DOHH2 (cell line): ENCODE data around the gene COLEC11.

Experiments
- H3F3A ChIP-seq: fragments of 200-600 bp; sonication (generic), shearing (Covaris generic); 2 replicates; pipeline ENCODE4 v1.6.0; 2016; ENCODE audit warnings: antibody characterized with exemption, mild to moderate bottlenecking; ENCODE audit not compliant: control insufficient read depth, insufficient read depth
- H3K27ac ChIP-seq: fragments of 200-600 bp; sonication (generic); 2 replicates; pipeline ENCODE4 v1.5.1; 2014; ENCODE audit warnings: low read depth, mild to moderate bottlenecking, low read length, moderate library complexity
- H3K27me3 ChIP-seq: fragments of 200-600 bp; sonication (generic); 2 replicates; pipeline ENCODE4 v1.6.1; 2014; ENCODE audit warnings: mild to moderate bottlenecking, low read length, mixed read lengths; ENCODE audit not compliant: control insufficient read depth
- H3K36me3 ChIP-seq: fragments of 200-600 bp; sonication (generic); 2 replicates; pipeline ENCODE4 v1.6.1; 2014; ENCODE audit warnings: mild to moderate bottlenecking, low read length, moderate library complexity, mixed read lengths; ENCODE audit not compliant: control insufficient read depth
- H3K4me1 ChIP-seq: fragments of 200-600 bp; sonication (generic); 2 replicates; pipeline ENCODE4 v1.6.1; 2014; ENCODE audit warnings: mild to moderate bottlenecking, low read length, mixed read lengths; ENCODE audit not compliant: control insufficient read depth
- H3K4me2 ChIP-seq: fragments of 200-600 bp; sonication (generic); 2 replicates; pipeline ENCODE4 v1.6.0; 2014; ENCODE audit warnings: mild to moderate bottlenecking, low read length, moderate library complexity
- H3K4me3 ChIP-seq: fragments of 200-600 bp; sonication (generic); 2 replicates; pipeline ENCODE4 v1.5.1; 2014; ENCODE audit warnings: mild to moderate bottlenecking, low read length, mixed read lengths
- H3K79me2 ChIP-seq: fragments of 200-600 bp; sonication (generic); 2 replicates; pipeline ENCODE4 v1.6.1; 2014; ENCODE audit warnings: mild to moderate bottlenecking, low read length, mixed read lengths; ENCODE audit not compliant: control insufficient read depth
- H3K9me2 ChIP-seq: fragments of 200-600 bp; sonication (generic); replicated peaks from 2 replicates; pipeline ENCODE4 v1.6.1; 2014; ENCODE audit warnings: mild to moderate bottlenecking, low read length, mixed read lengths; ENCODE audit not compliant: control insufficient read depth
- H3K9me3 ChIP-seq: fragments of 200-600 bp; sonication (generic); 2 replicates; pipeline ENCODE4 v1.6.1; 2014; ENCODE audit warnings: antibody characterized with exemption, low read length, mixed read lengths; ENCODE audit not compliant: control insufficient read depth, insufficient read depth
- H4K20me1 ChIP-seq: fragments of 200-600 bp; sonication (generic); 2 replicates; pipeline ENCODE4 v1.6.0; 2014; ENCODE audit warnings: low read depth, mild to moderate bottlenecking, antibody characterized with exemption, low read length, moderate library complexity; ENCODE audit not compliant: control insufficient read depth, insufficient read depth
- EZH2phosphoT487 ChIP-seq: fragments of 200-600 bp; sonication (generic); IDR thresholded peaks from 2 replicates; pipeline ENCODE4 v1.6.1; 2017; ENCODE audit warnings: borderline replicate concordance, mild to moderate bottlenecking, antibody characterized with exemption, low read length, moderate library complexity, mixed read lengths
- TF ChIP-seq, protein P1 (sequence below): fragments of 200-600 bp; sonication (generic); IDR thresholded peaks from one replicate; pipeline ENCODE4 v1.5.1; 2014; ENCODE audit warnings: antibody characterized with exemption, mild to moderate bottlenecking, low read depth, low read length; ENCODE audit not compliant: poor library complexity, severe bottlenecking

The COLEC11 gene

DNA sequence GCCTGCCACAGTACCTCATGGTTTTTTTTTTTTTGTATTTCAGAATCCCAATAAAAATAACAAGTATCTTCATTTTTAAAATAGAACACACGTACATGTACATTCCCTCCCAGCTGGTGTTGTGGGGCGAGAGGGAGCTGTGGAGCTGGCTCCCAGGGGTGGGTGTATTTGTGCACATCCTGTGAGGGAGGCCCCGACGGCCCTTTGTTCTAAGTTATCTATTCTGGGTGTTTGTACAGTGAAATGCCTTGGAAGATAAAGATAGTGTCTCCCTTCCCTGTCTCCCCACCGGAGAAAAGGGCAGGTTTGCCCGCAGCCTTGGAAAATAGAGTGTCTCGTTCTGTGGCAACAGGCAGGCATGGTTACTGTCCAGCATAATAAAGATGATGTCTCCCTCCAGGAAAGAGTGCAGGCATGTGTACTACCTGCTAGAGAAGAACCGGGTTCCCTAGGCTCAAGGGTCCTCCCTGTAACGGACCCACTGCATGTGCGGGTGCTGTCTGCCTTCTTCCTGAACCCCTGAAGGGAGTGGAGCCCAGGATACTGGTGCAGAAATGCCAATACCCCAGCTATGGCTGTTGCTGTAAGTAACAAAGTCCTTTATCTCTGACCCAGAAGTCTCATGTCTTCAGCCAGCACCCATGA lies 51.0 kb downstream of the COLEC11 start:
- TF ChIP-seq, protein P1, sequence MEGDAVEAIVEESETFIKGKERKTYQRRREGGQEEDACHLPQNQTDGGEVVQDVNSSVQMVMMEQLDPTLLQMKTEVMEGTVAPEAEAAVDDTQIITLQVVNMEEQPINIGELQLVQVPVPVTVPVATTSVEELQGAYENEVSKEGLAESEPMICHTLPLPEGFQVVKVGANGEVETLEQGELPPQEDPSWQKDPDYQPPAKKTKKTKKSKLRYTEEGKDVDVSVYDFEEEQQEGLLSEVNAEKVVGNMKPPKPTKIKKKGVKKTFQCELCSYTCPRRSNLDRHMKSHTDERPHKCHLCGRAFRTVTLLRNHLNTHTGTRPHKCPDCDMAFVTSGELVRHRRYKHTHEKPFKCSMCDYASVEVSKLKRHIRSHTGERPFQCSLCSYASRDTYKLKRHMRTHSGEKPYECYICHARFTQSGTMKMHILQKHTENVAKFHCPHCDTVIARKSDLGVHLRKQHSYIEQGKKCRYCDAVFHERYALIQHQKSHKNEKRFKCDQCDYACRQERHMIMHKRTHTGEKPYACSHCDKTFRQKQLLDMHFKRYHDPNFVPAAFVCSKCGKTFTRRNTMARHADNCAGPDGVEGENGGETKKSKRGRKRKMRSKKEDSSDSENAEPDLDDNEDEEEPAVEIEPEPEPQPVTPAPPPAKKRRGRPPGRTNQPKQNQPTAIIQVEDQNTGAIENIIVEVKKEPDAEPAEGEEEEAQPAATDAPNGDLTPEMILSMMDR: no peak
- no peak for TF ChIP-seq EZH2phosphoT487
- H3K9me3 ChIP-seq: no peaks in the 10 kb centered on the region
- no peak overlapping the region for H3K4me2 ChIP-seq
- H3K27ac ChIP-seq: no peak overlapping the region
- no peaks in the 10 kb centered on the region for H3K27me3 ChIP-seq
- peaks cover 15% of the 10 kb centered on the region for H3K4me1 ChIP-seq
- H3K9me2 ChIP-seq: no peaks in the 10 kb centered on the region
- H3K79me2 ChIP-seq: no peaks in the 10 kb centered on the region
- no peaks in the 10 kb centered on the region for H3K36me3 ChIP-seq
- no peak overlapping the region for H3K4me3 ChIP-seq
- no peaks in the 10 kb centered on the region for H4K20me1 ChIP-seq
- H3F3A ChIP-seq: no peaks in the 10 kb centered on the region

DNA sequence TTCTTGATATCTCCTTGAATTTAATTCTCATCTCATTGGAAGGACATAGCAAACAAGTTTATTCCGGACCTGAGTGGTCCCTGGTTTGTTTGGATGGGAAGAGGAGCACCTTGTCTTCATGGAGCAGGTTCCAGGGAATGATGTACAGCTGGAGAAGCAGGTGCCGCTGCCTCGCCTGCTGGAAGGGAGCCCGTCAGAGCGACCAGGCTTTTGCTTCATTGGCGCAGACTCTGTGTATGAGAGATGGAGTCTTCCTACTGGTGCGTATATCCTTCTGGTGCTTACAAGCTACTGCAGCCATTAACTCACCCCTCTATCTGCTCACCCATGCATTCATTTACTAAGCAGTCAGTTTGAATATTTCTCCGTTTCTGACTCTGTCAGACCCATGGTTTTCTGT lies 51.5 kb downstream of the COLEC11 start:
- Histone ChIP-seq H3K9me2 (no peaks in the 10 kb centered on the region), H4K20me1 (no peaks in the 10 kb centered on the region), H3K4me2 (no peak overlapping the region), H3K4me1 (peaks cover 18% of the 10 kb centered on the region), H3K27ac (no peak overlapping the region), H3K9me3 (no peaks in the 10 kb centered on the region), H3K79me2 (no peaks in the 10 kb centered on the region), H3F3A (no peaks in the 10 kb centered on the region), H3K36me3 (no peaks in the 10 kb centered on the region), H3K4me3 (no peak overlapping the region), H3K27me3 (no peaks in the 10 kb centered on the region)
- TF ChIP-seq EZH2phosphoT487: no peak
- TF ChIP-seq, protein P1: no peak

DNA sequence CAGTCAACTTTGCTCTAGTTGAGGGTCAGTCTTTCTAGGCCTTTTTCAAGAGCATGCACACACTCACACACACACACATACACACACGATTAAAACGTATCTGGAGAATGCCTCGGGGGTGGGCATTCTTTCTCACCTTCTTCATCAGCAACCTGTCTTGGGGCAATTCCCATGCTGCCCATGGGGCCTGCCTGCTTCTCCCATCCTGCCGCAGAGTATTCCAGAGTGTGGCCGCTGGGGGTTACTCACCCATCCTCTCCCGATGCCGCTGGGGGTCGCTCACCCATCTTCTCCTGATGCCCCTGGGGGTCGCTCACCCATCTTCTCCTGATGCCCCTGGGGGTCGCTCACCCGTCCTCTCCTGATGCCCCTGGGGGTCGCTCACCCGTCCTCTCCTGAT lies 52.3 kb downstream of the COLEC11 start:
- Histone ChIP-seq H3K4me3 (no peak overlapping the region), H4K20me1 (no peaks in the 10 kb centered on the region), H3K27ac (no peak overlapping the region), H3F3A (no peaks in the 10 kb centered on the region), H3K4me1 (peaks cover 26% of the 10 kb centered on the region), H3K9me2 (no peaks in the 10 kb centered on the region), H3K36me3 (no peaks in the 10 kb centered on the region), H3K27me3 (no peaks in the 10 kb centered on the region), H3K79me2 (no peaks in the 10 kb centered on the region), H3K4me2 (no peak overlapping the region), H3K9me3 (no peaks in the 10 kb centered on the region)
- TF ChIP-seq EZH2phosphoT487: no peak
- TF ChIP-seq, protein P1: no peak
